Measurements from ENCODE around the gene MS4A10. TPM values are rescaled to one million over a fixed set of nuclear protein-coding genes. Genes with fewer than 3 reads are reported as not detected.
A peak's percentile ranks its signal among the peaks of the same experiment; 100 is the strongest.
"Not testable (repeated sequence)": the region's sequence is repeated elsewhere in the genome, so short reads cannot be mapped to it uniquely, and the experiment has no call there.

Gene MS4A10
- polyA plus RNA-seq, 1 donor from 2014 or later, result not detected

- Mint-ChIP-seq H3K9me3 (peaks cover 5 to 13% (median 11%) of the 10 kb centered on the region in 3 donors), H3K4me3 (no peak overlapping the region), H3K27ac (no peak overlapping the region), H3K27me3 (peaks cover 8% of the 10 kb centered on the region), H3K36me3 (peaks cover 1% of the 10 kb centered on the region), H3K4me1 (no peaks in the 10 kb centered on the region)
Observed at GRCh38 chr11:60816590-60817157, 31.5 kb downstream of the MS4A10 start.

- Mint-ChIP-seq H3K36me3 (peaks cover 1% of the 10 kb centered on the region), H3K4me3 (no peak overlapping the region), H3K4me1 (no peaks in the 10 kb centered on the region), H3K27me3 (peaks cover 11% of the 10 kb centered on the region), H3K27ac (no peak overlapping the region), H3K9me3 (peaks cover 4 to 9% (median 9%) of the 10 kb centered on the region in 3 donors)
Observed at GRCh38 chr11:60818057-60818456, 32.9 kb downstream of the MS4A10 start.

GRCh38 chr11:60821827-60822599, 36.9 kb downstream of the MS4A10 start:
- peaks cover 3% of the 10 kb centered on the region for H3K36me3 Mint-ChIP-seq
- no peak overlapping the region for H3K4me3 Mint-ChIP-seq
- H3K4me1 Mint-ChIP-seq, result no peaks in the 10 kb centered on the region
- peaks cover 2 to 6% (median 4%) of the 10 kb centered on the region in 3 donors for H3K9me3 Mint-ChIP-seq
- no peak overlapping the region for H3K27ac Mint-ChIP-seq
- peaks cover 9% of the 10 kb centered on the region for H3K27me3 Mint-ChIP-seq

GRCh38 chr11:60823745-60824306, 38.7 kb downstream of the MS4A10 start:
- not testable (repeated sequence) for H3K4me1 Mint-ChIP-seq, H3K27ac Mint-ChIP-seq, H3K4me3 Mint-ChIP-seq, H3K9me3 Mint-ChIP-seq, H3K27me3 Mint-ChIP-seq, H3K36me3 Mint-ChIP-seq

- no peaks in the 10 kb centered on the region for H3K4me1 Mint-ChIP-seq
- no peak overlapping the region for H3K4me3 Mint-ChIP-seq
- peaks cover 7% of the 10 kb centered on the region for H3K27me3 Mint-ChIP-seq
- no peaks in the 10 kb centered on the region for H3K9me3 Mint-ChIP-seq
- no peak overlapping the region for H3K27ac Mint-ChIP-seq
- peaks cover 2% of the 10 kb centered on the region for H3K36me3 Mint-ChIP-seq
Observed at GRCh38 chr11:60825118-60825517, 40.0 kb downstream of the MS4A10 start.

GRCh38 chr11:60825790-60826189, 40.7 kb downstream of the MS4A10 start:
- Mint-ChIP-seq H3K4me3 (no peak overlapping the region), H3K4me1 (no peaks in the 10 kb centered on the region), H3K9me3 (no peaks in the 10 kb centered on the region), H3K27me3 (peaks cover 7% of the 10 kb centered on the region), H3K36me3 (peaks cover 2% of the 10 kb centered on the region), H3K27ac (no peak overlapping the region)

- H3K9me3 Mint-ChIP-seq, result no peaks in the 10 kb centered on the region
- peaks cover 3% of the 10 kb centered on the region for H3K27me3 Mint-ChIP-seq
- H3K4me1 Mint-ChIP-seq, result no peaks in the 10 kb centered on the region
- peaks cover 2% of the 10 kb centered on the region for H3K36me3 Mint-ChIP-seq
- peak overlapping the region in 2 of 4 donors; percentile 63 to 88 for H3K4me3 Mint-ChIP-seq
- H3K27ac Mint-ChIP-seq, result peak overlapping the region in 1 of 3 donors; percentile 4
Observed at GRCh38 chr11:60830478-60831142, 45.5 kb downstream of the MS4A10 start.

GRCh38 chr11:60831143-60831500, 46.0 kb downstream of the MS4A10 start:
- Mint-ChIP-seq H3K4me3 (peak overlapping the region in 2 of 4 donors; percentile 63 to 88), H3K9me3 (no peaks in the 10 kb centered on the region), H3K27me3 (peaks cover 3% of the 10 kb centered on the region), H3K4me1 (no peaks in the 10 kb centered on the region), H3K27ac (no peak overlapping the region), H3K36me3 (no peaks in the 10 kb centered on the region)

- Mint-ChIP-seq H3K4me1 (no peaks in the 10 kb centered on the region), H3K4me3 (no peak overlapping the region), H3K27ac (no peak overlapping the region), H3K9me3 (no peaks in the 10 kb centered on the region), H3K36me3 (no peaks in the 10 kb centered on the region), H3K27me3 (peaks cover 3% of the 10 kb centered on the region)
Observed at GRCh38 chr11:60831501-60832079, 46.5 kb downstream of the MS4A10 start.

GRCh38 chr11:60834742-60835533, 49.8 kb downstream of the MS4A10 start:
- Mint-ChIP-seq H3K4me1 (no peaks in the 10 kb centered on the region), H3K27ac (no peak overlapping the region), H3K36me3 (no peaks in the 10 kb centered on the region), H3K4me3 (peak overlapping the region in 1 of 4 donors; percentile 14), H3K27me3 (peaks cover 2% of the 10 kb centered on the region), H3K9me3 (no peaks in the 10 kb centered on the region)

GRCh38 chr11:60835534-60835846, 50.4 kb downstream of the MS4A10 start:
- no peaks in the 10 kb centered on the region for H3K36me3 Mint-ChIP-seq
- no peaks in the 10 kb centered on the region for H3K4me1 Mint-ChIP-seq
- no peaks in the 10 kb centered on the region for H3K9me3 Mint-ChIP-seq
- H3K27ac Mint-ChIP-seq, result no peak overlapping the region
- peak overlapping the region in 1 of 4 donors; percentile 14 for H3K4me3 Mint-ChIP-seq
- H3K27me3 Mint-ChIP-seq, result peaks cover 2% of the 10 kb centered on the region

- peaks cover 3 to 7% (median 5%) of the 10 kb centered on the region in 3 donors for H3K4me1 Mint-ChIP-seq
- peak overlapping the region in 1 of 3 donors; percentile 81 for H3K27ac Mint-ChIP-seq
- H3K4me3 Mint-ChIP-seq, result peak overlapping the region in 2 of 4 donors; percentile 20 to 24
- H3K36me3 Mint-ChIP-seq, result no peaks in the 10 kb centered on the region
- H3K27me3 Mint-ChIP-seq, result peaks cover 2% of the 10 kb centered on the region
- H3K9me3 Mint-ChIP-seq, result no peaks in the 10 kb centered on the region
Observed at GRCh38 chr11:60836866-60837515, 51.9 kb downstream of the MS4A10 start.

- Mint-ChIP-seq H3K36me3 (no peaks in the 10 kb centered on the region), H3K4me3 (no peak overlapping the region), H3K4me1 (peaks cover 8 to 11% (median 10%) of the 10 kb centered on the region in 3 donors), H3K9me3 (no peaks in the 10 kb centered on the region), H3K27me3 (no peaks in the 10 kb centered on the region), H3K27ac (peak overlapping the region in 1 of 3 donors; percentile 81)
Observed at GRCh38 chr11:60838132-60838531, 53.0 kb downstream of the MS4A10 start.
